Memory B cell (primary cell): Measurements from ENCODE around the gene UBQLN1.
A peak's percentile ranks its signal among the peaks of the same experiment; 100 is the strongest.
"Not testable (repeated sequence)": the region's sequence is repeated elsewhere in the genome, so short reads cannot be mapped to it uniquely, and the experiment has no call there.

Experiments
- ATAC-seq: fragments of 150-1000 bp; cut with Tn5 transposase; 2 replicates; pipeline ENCODE4 v1.10.0; 2021; ENCODE audit warnings: low read depth, mild to moderate bottlenecking, moderate library complexity
- DNase-seq, 2 donors: peaks; one replicate each; pipeline ENCODE4 v3.0.0; 2022; ENCODE audit warnings: low spot score in 2 of 2
- H3K27ac Mint-ChIP-seq: one replicate; pipeline ENCODE4 v1.8.0; 2022; ENCODE audit warnings: mild to moderate bottlenecking, moderate library complexity, mixed read lengths
- H3K27me3 Mint-ChIP-seq: one replicate; pipeline ENCODE4 v1.8.0; 2022; ENCODE audit warnings: mixed read lengths
- H3K36me3 Mint-ChIP-seq: one replicate; pipeline ENCODE4 v1.8.0; 2022; ENCODE audit warnings: mild to moderate bottlenecking, mixed read lengths
- H3K4me1 Mint-ChIP-seq: one replicate; pipeline ENCODE4 v1.8.0; 2022; ENCODE audit warnings: mixed read lengths
- H3K4me3 Mint-ChIP-seq: one replicate; pipeline ENCODE4 v1.8.0; 2022; ENCODE audit warnings: mild to moderate bottlenecking, moderate library complexity, mixed read lengths
- H3K9me3 Mint-ChIP-seq: one replicate; pipeline ENCODE4 v1.8.0; 2022; ENCODE audit warnings: mixed read lengths

The UBQLN1 gene

GRCh38 chr9:83707518-83707767, 315 bp downstream of the UBQLN1 start:
- no peak for DNase-seq
- Mint-ChIP-seq H3K4me3 (peak overlapping the region; percentile 100), H3K36me3 (no peaks in the 10 kb centered on the region), H3K9me3 (no peaks in the 10 kb centered on the region), H3K27ac (peak overlapping the region; percentile 100), H3K4me1 (peaks cover 28% of the 10 kb centered on the region), H3K27me3 (no peaks in the 10 kb centered on the region)
- no peak for ATAC-seq

GRCh38 chr9:83706676-83707517, 861 bp downstream of the UBQLN1 start:
- H3K9me3 Mint-ChIP-seq, result no peaks in the 10 kb centered on the region
- ATAC-seq (peak; percentile 0), DNase-seq (peak; percentile 18 to 46)
- peak overlapping the region; percentile 100 for H3K27ac Mint-ChIP-seq
- H3K4me1 Mint-ChIP-seq, result peaks cover 31% of the 10 kb centered on the region
- no peaks in the 10 kb centered on the region for H3K36me3 Mint-ChIP-seq
- no peaks in the 10 kb centered on the region for H3K27me3 Mint-ChIP-seq
- peak overlapping the region; percentile 100 for H3K4me3 Mint-ChIP-seq

DNA sequence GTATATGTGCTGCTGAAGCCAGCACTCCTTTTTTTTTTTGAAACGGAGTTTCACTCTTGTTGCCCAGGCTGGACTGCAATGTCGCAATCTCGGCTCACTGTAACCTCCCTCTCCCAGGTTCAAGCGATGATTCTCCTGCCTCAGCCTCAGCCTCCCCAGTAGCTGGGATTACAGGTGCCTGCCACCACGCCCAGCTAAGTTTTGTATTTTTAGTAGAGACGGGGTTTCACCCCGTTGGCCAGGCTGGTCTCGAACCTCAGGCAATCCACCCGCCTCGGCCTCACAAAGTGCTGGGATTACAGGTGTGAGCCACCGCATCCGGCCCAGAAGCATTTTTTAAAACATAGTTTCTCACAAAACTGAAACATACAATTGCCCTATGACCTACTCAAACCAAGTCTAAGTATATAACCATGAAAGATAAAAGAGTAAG, 2.5 kb downstream of the UBQLN1 start:
- H3K27me3 Mint-ChIP-seq, DNase-seq, ATAC-seq, H3K9me3 Mint-ChIP-seq, H3K36me3 Mint-ChIP-seq: not testable (repeated sequence)
- Mint-ChIP-seq H3K4me1 (peaks cover 40% of the 10 kb centered on the region), H3K27ac (peak overlapping the region; percentile 100), H3K4me3 (peak overlapping the region; percentile 100)

DNA sequence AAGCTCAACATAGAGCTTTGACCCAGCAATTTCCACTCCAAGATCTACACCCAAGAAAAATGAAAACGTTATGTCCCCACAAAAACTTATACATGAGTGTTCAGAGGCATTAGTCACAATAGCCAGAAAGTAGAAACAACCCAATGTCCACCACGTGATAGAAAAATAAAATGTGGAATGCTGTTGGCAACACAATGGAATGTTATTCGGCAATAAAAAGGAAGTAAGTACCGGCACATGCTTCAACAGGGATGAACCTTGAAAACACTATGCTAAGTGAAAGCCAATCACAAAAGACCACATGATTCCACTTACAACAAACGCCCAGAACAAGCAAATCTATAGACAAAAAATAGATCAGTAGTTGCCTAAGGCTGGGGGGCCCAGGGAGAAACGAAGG, 6.0 kb downstream of the UBQLN1 start:
- Mint-ChIP-seq H3K9me3 (no peaks in the 10 kb centered on the region), H3K4me3 (peak overlapping the region; percentile 34), H3K27me3 (no peaks in the 10 kb centered on the region), H3K4me1 (peaks cover 41% of the 10 kb centered on the region), H3K27ac (peak overlapping the region; percentile 61), H3K36me3 (peaks cover 2% of the 10 kb centered on the region)
- ATAC-seq (no peak), DNase-seq (no peak)

DNA sequence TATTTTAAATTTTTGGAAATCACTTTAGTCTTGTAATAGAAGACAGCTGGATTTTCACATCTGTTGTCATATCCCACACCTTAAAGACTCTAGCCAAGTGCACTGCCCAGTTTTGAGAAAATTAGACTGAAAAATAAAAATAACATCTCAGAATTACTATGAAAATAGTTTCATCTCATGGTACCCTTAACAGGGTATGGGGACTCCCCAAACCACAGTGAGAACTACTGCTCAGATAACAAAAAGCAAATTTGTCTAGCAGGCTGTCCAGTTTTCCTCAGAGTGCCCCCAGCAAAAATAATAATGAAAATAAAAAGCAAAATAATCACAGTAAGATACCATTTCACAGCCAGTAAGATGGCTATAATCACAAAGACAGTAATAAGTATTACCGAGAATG, 6.5 kb downstream of the UBQLN1 start:
- H3K27ac Mint-ChIP-seq, result no peak overlapping the region
- H3K4me1 Mint-ChIP-seq, result peaks cover 37% of the 10 kb centered on the region
- H3K4me3 Mint-ChIP-seq, result peak overlapping the region; percentile 14
- H3K27me3 Mint-ChIP-seq, result no peaks in the 10 kb centered on the region
- no peaks in the 10 kb centered on the region for H3K9me3 Mint-ChIP-seq
- ATAC-seq, result no peak
- peaks cover 2% of the 10 kb centered on the region for H3K36me3 Mint-ChIP-seq
- DNase-seq, result no peak

- Mint-ChIP-seq H3K9me3 (no peaks in the 10 kb centered on the region), H3K4me1 (peaks cover 36% of the 10 kb centered on the region), H3K27ac (peak overlapping the region; percentile 38), H3K4me3 (no peak overlapping the region), H3K27me3 (no peaks in the 10 kb centered on the region), H3K36me3 (peaks cover 2% of the 10 kb centered on the region)
- DNase-seq (no peak), ATAC-seq (no peak)
These were observed 8.1 kb downstream of the UBQLN1 start for GRCh38 chr9:83699615-83700014.

- Mint-ChIP-seq H3K27ac (no peak overlapping the region), H3K4me1 (peaks cover 38% of the 10 kb centered on the region), H3K36me3 (peaks cover 2% of the 10 kb centered on the region), H3K27me3 (no peaks in the 10 kb centered on the region), H3K9me3 (no peaks in the 10 kb centered on the region), H3K4me3 (no peak overlapping the region)
- ATAC-seq, result no peak
- no peak for DNase-seq
These were observed 8.7 kb downstream of the UBQLN1 start for GRCh38 chr9:83698976-83699585.

DNA sequence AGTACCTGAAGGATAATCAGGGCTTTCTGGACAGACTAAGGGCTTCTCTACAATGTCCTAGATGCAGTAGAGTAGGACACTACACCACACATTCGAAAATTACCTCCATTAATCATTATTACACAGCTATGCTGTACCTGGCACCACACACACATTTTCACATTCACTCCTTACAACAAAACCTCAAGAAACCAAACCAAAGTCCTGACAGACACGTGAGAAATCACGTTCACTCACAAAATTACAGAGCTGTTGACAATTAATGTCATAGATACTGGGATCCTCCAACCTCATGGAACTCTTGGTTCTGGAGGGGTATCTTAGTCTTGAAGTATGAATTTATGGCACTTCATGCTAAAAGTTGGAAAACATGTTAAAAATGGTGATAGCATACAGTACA, 16.3 kb downstream of the UBQLN1 start:
- Mint-ChIP-seq H3K4me1 (peaks cover 49% of the 10 kb centered on the region), H3K36me3 (peaks cover 5% of the 10 kb centered on the region), H3K4me3 (peak overlapping the region; percentile 1), H3K27me3 (no peaks in the 10 kb centered on the region), H3K27ac (no peak overlapping the region), H3K9me3 (no peaks in the 10 kb centered on the region)
- ATAC-seq (no peak), DNase-seq (no peak)

GRCh38 chr9:83688921-83689320, 18.8 kb downstream of the UBQLN1 start:
- Mint-ChIP-seq H3K4me3 (no peak overlapping the region), H3K27ac (peak overlapping the region; percentile 14), H3K27me3 (no peaks in the 10 kb centered on the region), H3K36me3 (peaks cover 9% of the 10 kb centered on the region), H3K4me1 (peaks cover 42% of the 10 kb centered on the region), H3K9me3 (no peaks in the 10 kb centered on the region)
- no peak for ATAC-seq
- DNase-seq, result no peak

- Mint-ChIP-seq H3K4me3 (no peak overlapping the region), H3K27ac (peak overlapping the region; percentile 52), H3K9me3 (no peaks in the 10 kb centered on the region), H3K27me3 (no peaks in the 10 kb centered on the region), H3K36me3 (peaks cover 22% of the 10 kb centered on the region), H3K4me1 (peaks cover 15% of the 10 kb centered on the region)
- no peak for ATAC-seq
- DNase-seq, result no peak
These were observed 26.3 kb downstream of the UBQLN1 start for GRCh38 chr9:83681490-83681889.

DNA sequence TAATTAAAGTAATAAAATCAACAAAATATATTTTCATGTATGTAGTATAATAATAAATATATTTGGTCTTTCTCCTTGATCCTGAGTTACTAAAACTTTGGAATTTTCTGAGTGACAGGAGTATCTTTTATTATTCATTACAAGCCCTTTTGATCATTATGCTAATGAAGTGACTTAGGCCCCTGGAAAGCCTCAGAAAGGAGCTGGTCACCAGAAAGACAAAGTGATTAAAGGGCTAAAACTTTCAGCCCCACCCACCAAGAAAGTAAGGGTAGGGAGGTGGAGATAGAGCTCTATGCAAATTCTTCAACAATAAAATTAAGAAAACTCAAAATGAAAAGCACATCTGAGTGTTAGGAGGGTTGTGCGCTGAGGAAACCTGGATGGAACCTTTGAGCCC, 27.5 kb downstream of the UBQLN1 start:
- Mint-ChIP-seq H3K4me3 (no peak overlapping the region), H3K27me3 (no peaks in the 10 kb centered on the region), H3K36me3 (peaks cover 26% of the 10 kb centered on the region), H3K4me1 (peaks cover 11% of the 10 kb centered on the region), H3K27ac (no peak overlapping the region), H3K9me3 (no peaks in the 10 kb centered on the region)
- ATAC-seq (no peak), DNase-seq (no peak)

- Mint-ChIP-seq H3K4me1 (peaks cover 8% of the 10 kb centered on the region), H3K27me3 (no peaks in the 10 kb centered on the region), H3K27ac (no peak overlapping the region), H3K4me3 (no peak overlapping the region), H3K36me3 (peaks cover 28% of the 10 kb centered on the region), H3K9me3 (no peaks in the 10 kb centered on the region)
- no peak for ATAC-seq
- DNase-seq, result no peak
These were observed 30.2 kb downstream of the UBQLN1 start for GRCh38 chr9:83677596-83677995.

DNA sequence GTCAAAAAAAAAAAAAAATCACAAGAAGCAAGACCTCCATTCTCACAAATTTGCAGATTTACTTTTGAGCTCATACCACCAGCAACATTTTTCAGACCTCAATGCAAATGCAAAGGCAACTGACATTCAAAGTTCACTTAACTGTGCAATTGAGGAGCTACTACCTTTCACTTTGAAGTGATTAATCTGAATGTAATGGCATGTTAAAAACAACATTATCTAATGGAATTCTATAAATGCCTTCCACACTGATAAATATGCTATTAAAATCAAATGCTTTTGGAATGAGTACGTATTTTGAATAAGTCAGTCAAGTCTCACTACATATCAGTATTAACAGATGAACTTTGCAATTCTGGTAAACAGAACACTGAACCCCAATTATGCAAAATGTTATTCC, 32.3 kb downstream of the UBQLN1 start:
- Mint-ChIP-seq H3K36me3 (peaks cover 32% of the 10 kb centered on the region), H3K4me1 (no peaks in the 10 kb centered on the region), H3K27me3 (no peaks in the 10 kb centered on the region), H3K9me3 (no peaks in the 10 kb centered on the region), H3K4me3 (no peak overlapping the region), H3K27ac (no peak overlapping the region)
- no peak for DNase-seq
- no peak for ATAC-seq

DNA sequence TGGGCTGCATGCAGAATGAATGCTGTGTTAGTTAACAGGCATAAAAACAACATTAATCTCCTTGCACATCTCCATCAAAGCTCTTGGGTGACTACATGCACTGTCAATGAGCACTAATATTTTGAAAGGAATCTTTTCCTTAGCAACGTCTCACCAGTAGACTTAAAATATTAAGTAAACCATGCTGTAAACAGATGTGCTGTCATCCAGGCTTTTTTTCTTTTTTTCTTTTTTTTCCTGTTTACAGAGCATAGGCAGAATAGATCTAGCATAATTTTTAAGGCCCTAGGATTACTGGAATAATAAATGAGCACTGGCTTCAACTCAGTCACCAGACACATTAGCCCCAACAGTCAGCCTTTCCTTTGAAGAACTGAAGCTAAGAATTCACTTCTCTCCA, 36.3 kb downstream of the UBQLN1 start:
- ATAC-seq (no peak), DNase-seq (no peak)
- Mint-ChIP-seq H3K27ac (no peak overlapping the region), H3K4me1 (peaks cover 4% of the 10 kb centered on the region), H3K9me3 (no peaks in the 10 kb centered on the region), H3K4me3 (no peak overlapping the region), H3K36me3 (peaks cover 19% of the 10 kb centered on the region), H3K27me3 (no peaks in the 10 kb centered on the region)

- ATAC-seq (no peak), DNase-seq (no peak)
- peaks cover 18% of the 10 kb centered on the region for H3K36me3 Mint-ChIP-seq
- H3K27me3 Mint-ChIP-seq, result no peaks in the 10 kb centered on the region
- H3K4me1 Mint-ChIP-seq, result peaks cover 15% of the 10 kb centered on the region
- H3K4me3 Mint-ChIP-seq, result no peak overlapping the region
- H3K27ac Mint-ChIP-seq, result no peak overlapping the region
- H3K9me3 Mint-ChIP-seq, result no peaks in the 10 kb centered on the region
These were observed 37.4 kb downstream of the UBQLN1 start for GRCh38 chr9:83670381-83670780.
